Measurements from ENCODE around the gene OGA. TPM values are rescaled to one million over a fixed set of nuclear protein-coding genes. Genes with fewer than 3 reads are reported as not detected.

The OGA gene
- total RNA-seq, 1 experiment from 2014 or later, result 96.1 TPM

- H3K36me3 Mint-ChIP-seq (ENCODE audit: insufficient read depth, unreplicated experiment), result no peaks in the 10 kb centered on the region
- no peaks in the 10 kb centered on the region for H3K9me3 Mint-ChIP-seq (ENCODE audit: unreplicated experiment)
- H3K4me1 Mint-ChIP-seq (ENCODE audit: insufficient read depth, unreplicated experiment), result no peaks in the 10 kb centered on the region
- POLR2A ChIA-PET, result no interaction called here
- CTCF ChIA-PET, result no interaction called here
- intact Hi-C loops (cut with micrococcal nuclease), result no loop called here
- DNase-seq (ENCODE audit: unreplicated experiment), result no peak
- no peak overlapping the region for H3K4me3 Mint-ChIP-seq (ENCODE audit: unreplicated experiment)
- no peak for TF ChIP-seq CTCF (IDR thresholded peaks at IDR 0.05; ENCODE audit: unreplicated experiment)
- BruUV-seq (replicated peaks), result no TSS peak
- H3K27me3 Mint-ChIP-seq (ENCODE audit: insufficient read depth, unreplicated experiment), result peaks cover 24% of the 10 kb centered on the region
- H3K27ac Mint-ChIP-seq (ENCODE audit: low read depth, unreplicated experiment), result no peak overlapping the region
These were observed 55.0 kb downstream of the OGA start for GRCh38 chr10:101763141-101763846.

GRCh38 chr10:101762736-101763135 is 55.5 kb downstream of the OGA start:
- H3K27ac Mint-ChIP-seq (ENCODE audit: low read depth, unreplicated experiment), result no peak overlapping the region
- H3K9me3 Mint-ChIP-seq (ENCODE audit: unreplicated experiment), result no peaks in the 10 kb centered on the region
- DNase-seq (ENCODE audit: unreplicated experiment), result no peak
- H3K27me3 Mint-ChIP-seq (ENCODE audit: insufficient read depth, unreplicated experiment), result peaks cover 24% of the 10 kb centered on the region
- intact Hi-C loops (cut with micrococcal nuclease), result no loop called here
- ChIA-PET POLR2A (no interaction called here), CTCF (interaction anchor here (0.6 kb wide), 1 partner anchor 18 kb away, joined by 3 read pairs; no protein-coding TSS in a partner anchor)
- BruUV-seq (replicated peaks), result no TSS peak
- H3K36me3 Mint-ChIP-seq (ENCODE audit: insufficient read depth, unreplicated experiment), result no peaks in the 10 kb centered on the region
- TF ChIP-seq CTCF (IDR thresholded peaks at IDR 0.05; ENCODE audit: unreplicated experiment), result no peak
- no peak overlapping the region for H3K4me3 Mint-ChIP-seq (ENCODE audit: unreplicated experiment)
- H3K4me1 Mint-ChIP-seq (ENCODE audit: insufficient read depth, unreplicated experiment), result no peaks in the 10 kb centered on the region

GRCh38 chr10:101761226-101761625 is 57.0 kb downstream of the OGA start:
- ChIA-PET CTCF (interaction anchor here (0.7 kb wide), 1 partner anchor 20 kb away, joined by 6 read pairs; no protein-coding TSS in a partner anchor), POLR2A (no interaction called here)
- Mint-ChIP-seq H3K27ac (ENCODE audit: low read depth, unreplicated experiment) (no peak overlapping the region), H3K36me3 (ENCODE audit: insufficient read depth, unreplicated experiment) (no peaks in the 10 kb centered on the region), H3K4me3 (ENCODE audit: unreplicated experiment) (no peak overlapping the region), H3K4me1 (ENCODE audit: insufficient read depth, unreplicated experiment) (no peaks in the 10 kb centered on the region), H3K27me3 (ENCODE audit: insufficient read depth, unreplicated experiment) (peaks cover 14% of the 10 kb centered on the region), H3K9me3 (ENCODE audit: unreplicated experiment) (no peaks in the 10 kb centered on the region)
- no TSS peak for BruUV-seq (replicated peaks)
- DNase-seq (ENCODE audit: unreplicated experiment), result no peak
- TF ChIP-seq CTCF (IDR thresholded peaks at IDR 0.05; ENCODE audit: unreplicated experiment), result no peak
- intact Hi-C loops (cut with micrococcal nuclease), result no loop called here

GRCh38 chr10:101760510-101760909 is 57.7 kb downstream of the OGA start:
- intact Hi-C loops (cut with micrococcal nuclease), result no loop called here
- DNase-seq (ENCODE audit: unreplicated experiment), result no peak
- Mint-ChIP-seq H3K27ac (ENCODE audit: low read depth, unreplicated experiment) (no peak overlapping the region), H3K27me3 (ENCODE audit: insufficient read depth, unreplicated experiment) (peaks cover 7% of the 10 kb centered on the region), H3K4me1 (ENCODE audit: insufficient read depth, unreplicated experiment) (no peaks in the 10 kb centered on the region), H3K9me3 (ENCODE audit: unreplicated experiment) (no peaks in the 10 kb centered on the region), H3K36me3 (ENCODE audit: insufficient read depth, unreplicated experiment) (no peaks in the 10 kb centered on the region), H3K4me3 (ENCODE audit: unreplicated experiment) (no peak overlapping the region)
- TF ChIP-seq CTCF (IDR thresholded peaks at IDR 0.05; ENCODE audit: unreplicated experiment), result no peak
- ChIA-PET CTCF (interaction anchor here (0.7 kb wide), 1 partner anchor 21 kb away, joined by 6 read pairs; no protein-coding TSS in a partner anchor), POLR2A (no interaction called here)
- no TSS peak for BruUV-seq (replicated peaks)

Data from MCF 10A (cell line).